Esophagus squamous epithelium (tissue), 4 donors: Measurements from ENCODE around the gene SLC38A8.

Source experiments
- CTCF ChIP-seq, 6 experiments: fragments of 450-650 bp in 4 of 6; fragments of 200-600 bp in 2 of 6; sonication (generic) in 2 of 6; IDR thresholded peaks; one replicate each; pipeline ENCODE4 v1.5.1; 2016 to 2019; ENCODE audit warnings: antibody characterized with exemption in 6 of 6, mild to moderate bottlenecking in 4 of 6, moderate library complexity in 4 of 6
- POLR2A ChIP-seq, 4 donors: fragments of 450-650 bp; IDR thresholded peaks; one replicate each; pipeline ENCODE4 v1.6.1; 2017; ENCODE audit warnings: antibody characterized with exemption in 4 of 4, mild to moderate bottlenecking in 4 of 4, moderate library complexity in 3 of 4

- TF ChIP-seq POLR2A (IDR thresholded peaks at IDR 0.05), result no peak
- no peak for TF ChIP-seq CTCF (IDR thresholded peaks at IDR 0.05)
Observed at GRCh38 chr16:83990492-83990891, 52.1 kb downstream of the SLC38A8 start.
